GM18868 (cell line): ENCODE results near the gene POLR2L.

Experiments
- ATAC-seq: cut with Tn5 transposase; IDR thresholded peaks from one replicate; pipeline ENCODE4 v1.9.1; 2021; ENCODE audit warnings: mild to moderate bottlenecking, moderate library complexity; ENCODE audit not compliant: unreplicated experiment

Gene POLR2L

GRCh38 chr11:839875-840617 is 2.3 kb downstream of the POLR2L start:
- ATAC-seq: no peak

DNA sequence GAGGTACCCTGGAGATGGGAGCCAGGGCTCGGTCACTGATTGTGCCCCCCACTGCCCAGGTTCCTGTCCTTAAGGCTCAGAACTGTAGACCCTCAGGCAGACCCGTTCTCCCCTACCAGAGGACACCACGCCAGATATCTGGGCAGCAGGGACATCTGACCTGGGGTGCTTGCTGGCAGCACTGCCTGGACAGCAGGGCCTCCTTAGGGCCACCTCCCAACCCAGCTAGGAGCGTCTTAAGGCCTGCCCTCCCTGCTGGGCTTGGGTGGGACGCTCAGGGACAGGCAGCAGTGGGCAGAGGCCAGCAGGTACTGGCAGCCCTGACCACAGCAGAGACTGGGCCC is 3.1 kb downstream of the POLR2L start:
- ATAC-seq: no peak

GRCh38 chr11:838441-839279 is 3.7 kb downstream of the POLR2L start:
- no peak for ATAC-seq

GRCh38 chr11:837990-838307 is 4.4 kb downstream of the POLR2L start:
- no peak for ATAC-seq

DNA sequence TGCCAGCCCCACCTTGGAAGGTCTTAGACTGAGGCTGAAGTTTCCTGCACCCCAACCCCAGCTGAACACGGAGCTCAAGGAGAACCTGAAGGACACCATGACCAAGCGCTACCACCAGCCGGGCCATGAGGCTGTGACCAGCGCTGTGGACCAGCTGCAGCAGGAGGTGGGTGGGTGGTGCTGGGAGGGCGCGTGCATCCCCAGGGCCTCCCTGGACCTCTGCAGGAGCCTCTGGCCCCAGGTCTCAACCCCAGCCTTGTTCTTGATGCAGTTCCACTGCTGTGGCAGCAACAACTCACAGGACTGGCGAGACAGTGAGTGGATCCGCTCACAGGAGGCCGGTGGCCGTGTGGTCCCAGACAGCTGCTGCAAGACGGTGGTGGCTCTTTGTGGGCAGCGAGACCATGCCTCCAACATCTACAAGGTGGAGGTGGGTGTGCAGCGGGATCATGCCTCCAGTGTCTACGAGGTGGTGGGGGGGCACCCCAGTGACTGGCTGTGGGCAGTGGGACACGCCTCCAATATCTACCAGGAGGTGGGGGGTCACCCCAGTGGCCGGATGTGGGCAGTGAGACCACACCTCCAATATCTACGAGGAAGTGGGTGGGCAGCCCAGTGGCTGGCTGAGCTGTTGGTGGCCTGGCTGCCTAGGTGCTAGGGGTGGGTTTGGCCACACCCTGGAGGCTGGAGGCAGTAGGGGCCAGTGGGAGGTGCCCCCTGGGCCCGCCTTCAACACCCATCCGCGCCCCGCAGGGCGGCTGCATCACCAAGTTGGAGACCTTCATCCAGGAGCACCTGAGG is 4.9 kb downstream of the POLR2L start:
- no peak for ATAC-seq

DNA sequence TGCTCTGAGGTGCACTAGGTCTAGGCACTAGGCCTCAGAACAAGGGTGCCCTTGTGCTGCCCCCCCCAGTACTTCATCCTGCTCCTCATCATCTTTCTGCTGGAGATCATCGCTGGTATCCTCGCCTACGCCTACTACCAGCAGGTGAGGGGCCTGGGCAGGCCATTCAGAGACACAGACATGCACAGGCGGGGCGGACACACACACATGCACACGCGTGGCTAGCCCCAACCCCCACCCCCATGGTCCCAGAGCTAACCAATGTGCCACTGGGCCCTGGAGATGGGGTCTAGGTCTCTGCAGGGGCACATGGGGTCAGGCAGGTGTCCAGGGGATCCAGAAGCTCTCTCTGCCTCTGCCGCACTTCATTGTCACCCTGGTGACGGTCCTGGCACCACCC is 5.6 kb downstream of the POLR2L start:
- ATAC-seq: no peak

- no peak for ATAC-seq
Measured at GRCh38 chr11:836274-836673, 6.1 kb downstream of the POLR2L start.

DNA sequence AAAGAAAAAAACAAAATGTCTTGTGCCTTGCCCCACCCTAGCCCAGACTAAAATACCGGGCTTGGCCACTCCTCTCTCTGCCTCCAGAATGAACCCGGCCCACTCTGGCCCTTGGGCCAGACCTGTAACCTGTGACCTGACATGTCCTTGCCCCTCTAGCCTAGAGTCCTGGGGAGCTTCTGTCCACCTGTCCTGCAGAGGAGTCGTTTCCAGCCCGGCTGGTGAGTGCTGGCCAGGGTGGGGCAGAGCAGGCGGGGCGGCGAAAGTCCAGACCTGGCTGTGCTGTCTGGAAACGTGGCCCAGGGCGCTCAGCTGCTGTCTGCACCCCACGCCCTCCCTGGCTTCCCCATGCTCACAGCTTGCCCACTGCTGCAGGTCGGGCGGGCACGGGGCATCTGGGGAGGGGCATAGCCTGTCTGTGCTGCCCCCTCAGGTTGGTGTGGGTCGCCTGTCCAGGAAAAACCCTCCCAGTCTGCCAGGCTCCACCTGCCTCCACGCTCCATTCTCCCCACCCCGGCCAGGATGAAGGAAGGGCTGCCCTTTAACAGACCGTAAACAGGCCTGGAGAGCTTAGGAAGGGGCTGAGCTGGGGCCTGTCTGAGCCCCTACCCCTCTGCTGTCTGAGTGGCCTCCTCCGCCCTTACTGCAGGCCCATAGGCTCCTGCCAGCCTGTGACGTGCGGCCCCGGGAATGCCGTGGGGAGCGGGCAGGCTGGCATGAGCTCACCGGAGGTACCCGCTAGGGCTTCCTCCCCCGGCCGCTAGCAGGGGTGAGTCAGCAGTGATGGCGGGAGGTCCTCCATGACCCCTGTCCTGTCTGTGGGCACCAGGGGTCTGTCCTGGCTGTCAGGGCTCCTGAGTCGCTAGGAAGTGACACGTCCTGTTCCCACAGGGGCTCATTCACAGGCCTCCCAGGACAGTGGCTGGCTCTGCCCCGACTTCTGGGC is 7.7 kb downstream of the POLR2L start:
- ATAC-seq: no peak

- no peak for ATAC-seq
Measured at GRCh38 chr11:833849-834311, 8.4 kb downstream of the POLR2L start.

GRCh38 chr11:833114-833791 is 9.1 kb downstream of the POLR2L start:
- no peak for ATAC-seq

- peak; percentile 38 for ATAC-seq
Measured at GRCh38 chr11:832529-833113, 9.7 kb downstream of the POLR2L start, which contains the start of gene CD151. Gene CD151 (plus strand): TSS chr11:832952. CDS start chr11:836070, 3,118 bp downstream.

DNA sequence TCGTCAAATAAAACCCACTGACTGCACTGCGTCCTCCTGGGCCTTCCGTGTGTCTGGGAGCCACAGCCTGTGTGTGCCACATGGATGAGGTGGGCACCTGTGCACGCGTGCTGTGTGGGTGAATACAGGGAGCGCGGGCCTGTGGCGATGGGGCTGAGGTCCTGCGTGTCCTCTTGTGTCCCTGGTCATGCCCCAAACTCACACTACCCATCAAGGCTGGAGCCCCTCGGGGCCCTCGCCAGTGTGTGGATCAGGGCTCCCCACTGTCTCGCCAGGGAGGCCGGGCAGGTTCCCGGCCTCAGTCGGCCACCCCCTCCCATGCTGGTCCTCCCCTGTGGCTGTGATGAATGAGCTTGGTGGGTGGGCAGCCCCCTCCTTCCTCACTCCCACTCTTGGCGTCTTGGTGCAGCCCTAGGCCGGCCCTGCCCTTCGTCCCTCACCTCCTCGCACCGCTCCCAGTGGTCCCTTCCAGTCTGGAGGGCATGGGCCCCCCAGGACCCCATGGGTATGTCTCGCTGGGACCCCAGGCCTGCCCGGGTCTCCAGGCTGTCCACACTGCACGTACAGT is 10.3 kb downstream of the POLR2L start:
- no peak for ATAC-seq

DNA sequence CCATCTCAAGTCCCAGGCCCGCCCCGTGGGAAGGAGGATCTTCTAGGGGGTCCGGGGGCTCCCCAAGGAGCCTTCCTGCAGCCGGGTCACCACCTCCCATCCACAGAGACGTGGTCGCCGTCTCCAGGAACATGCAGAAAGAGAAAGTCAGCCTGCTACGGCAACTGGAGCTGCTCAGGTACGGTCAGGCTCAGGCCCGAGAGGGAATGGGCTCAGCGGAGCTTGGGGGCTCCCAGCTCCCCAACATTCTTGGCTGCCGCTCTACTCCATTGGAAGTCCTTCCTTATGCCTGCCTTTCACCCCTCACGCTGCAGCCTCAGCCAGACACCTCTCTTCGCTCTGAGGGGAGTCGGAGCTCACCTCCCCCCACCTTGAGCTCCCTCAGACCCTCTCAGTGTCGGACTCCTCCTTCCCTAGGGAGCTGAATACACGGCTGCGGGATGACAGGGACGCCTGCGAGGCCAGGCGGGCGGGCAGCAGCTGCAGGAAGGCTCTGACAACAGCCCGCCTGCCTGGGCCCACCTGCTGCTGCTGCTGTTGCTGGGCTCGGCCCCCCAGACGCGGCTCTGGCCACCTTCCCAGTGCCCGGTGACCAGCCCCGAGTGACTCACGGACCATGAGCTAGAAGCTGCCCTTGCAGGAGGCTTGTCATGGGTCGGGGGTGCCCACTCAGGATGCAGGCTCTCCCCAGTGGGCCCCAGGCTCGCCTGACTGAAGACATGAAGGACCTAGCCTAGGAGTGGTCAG is 11.0 kb downstream of the POLR2L start:
- ATAC-seq: no peak

DNA sequence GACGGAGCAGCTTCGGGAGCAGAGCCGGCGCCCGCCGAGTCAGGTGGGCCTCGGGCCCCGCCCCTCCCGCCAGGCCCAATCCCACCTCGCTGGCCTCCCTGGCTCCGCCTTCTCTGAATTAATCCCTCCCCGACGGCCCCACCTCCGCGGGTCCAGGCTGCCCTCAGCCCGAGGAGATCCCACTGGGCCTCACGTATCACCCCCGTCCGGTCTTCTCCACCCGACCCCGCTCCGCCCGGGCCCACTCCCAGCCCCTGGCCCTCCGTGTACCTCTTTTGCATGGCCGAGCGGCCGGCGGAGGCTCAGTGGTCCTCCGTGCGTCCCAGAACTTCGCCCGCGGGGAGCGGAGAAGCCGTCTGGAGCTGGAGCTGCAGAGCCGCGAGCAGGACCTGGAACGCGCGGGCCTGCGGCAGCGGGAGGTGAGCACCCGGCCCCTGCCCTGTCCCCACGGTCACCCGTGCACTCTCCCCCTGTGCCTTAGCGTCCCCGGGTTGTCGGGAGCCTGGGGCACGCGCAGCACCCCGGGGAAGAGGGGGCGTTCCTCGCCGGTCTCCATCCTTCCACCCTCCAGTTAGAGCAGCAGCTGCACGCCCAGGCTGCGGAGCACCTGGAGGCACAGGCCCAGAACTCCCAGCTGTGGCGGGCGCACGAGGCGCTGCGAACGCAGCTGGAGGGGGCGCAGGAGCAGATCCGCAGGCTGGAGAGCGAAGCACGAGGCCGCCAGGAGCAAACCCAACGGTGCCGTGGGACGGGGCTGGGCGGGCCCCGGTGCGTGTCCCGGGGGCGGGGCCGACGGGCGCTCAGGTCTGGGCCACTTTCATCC is 11.8 kb downstream of the POLR2L start:
- no peak for ATAC-seq

DNA sequence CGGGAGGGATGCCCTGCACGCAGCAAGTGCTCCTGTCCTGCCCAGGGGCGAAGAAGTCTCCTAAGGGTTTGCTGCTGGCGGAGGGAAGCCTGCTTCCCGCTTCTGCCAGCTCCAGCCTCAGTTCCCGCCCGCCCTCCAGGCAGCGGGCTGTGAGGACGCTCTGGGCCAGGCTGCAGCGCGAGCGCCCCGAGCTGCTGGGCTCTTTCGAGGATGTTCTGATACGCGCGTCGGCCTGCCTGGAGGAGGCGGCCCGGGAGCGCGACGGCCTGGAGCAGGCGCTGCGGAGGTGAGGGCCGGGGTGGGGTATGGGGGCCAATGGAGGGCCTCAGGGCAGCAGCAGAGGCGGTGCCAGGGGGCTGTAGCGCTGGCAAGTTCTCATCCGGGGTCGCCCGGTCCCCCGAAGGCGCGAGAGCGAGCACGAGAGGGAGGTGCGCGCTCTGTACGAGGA is 12.5 kb downstream of the POLR2L start:
- ATAC-seq: no peak

GRCh38 chr11:829176-829846 is 13.0 kb downstream of the POLR2L start:
- no peak for ATAC-seq
